GM18511 (cell line): ENCODE measurements around the gene VOPP1.
A peak's percentile ranks its signal among the peaks of the same experiment; 100 is the strongest.

ENCODE experiments used
- ATAC-seq: cut with Tn5 transposase; IDR thresholded peaks from one replicate; pipeline ENCODE4 v1.9.1; 2021; ENCODE audit warnings: mild to moderate bottlenecking, moderate library complexity; ENCODE audit not compliant: unreplicated experiment

VOPP1 gene

DNA sequence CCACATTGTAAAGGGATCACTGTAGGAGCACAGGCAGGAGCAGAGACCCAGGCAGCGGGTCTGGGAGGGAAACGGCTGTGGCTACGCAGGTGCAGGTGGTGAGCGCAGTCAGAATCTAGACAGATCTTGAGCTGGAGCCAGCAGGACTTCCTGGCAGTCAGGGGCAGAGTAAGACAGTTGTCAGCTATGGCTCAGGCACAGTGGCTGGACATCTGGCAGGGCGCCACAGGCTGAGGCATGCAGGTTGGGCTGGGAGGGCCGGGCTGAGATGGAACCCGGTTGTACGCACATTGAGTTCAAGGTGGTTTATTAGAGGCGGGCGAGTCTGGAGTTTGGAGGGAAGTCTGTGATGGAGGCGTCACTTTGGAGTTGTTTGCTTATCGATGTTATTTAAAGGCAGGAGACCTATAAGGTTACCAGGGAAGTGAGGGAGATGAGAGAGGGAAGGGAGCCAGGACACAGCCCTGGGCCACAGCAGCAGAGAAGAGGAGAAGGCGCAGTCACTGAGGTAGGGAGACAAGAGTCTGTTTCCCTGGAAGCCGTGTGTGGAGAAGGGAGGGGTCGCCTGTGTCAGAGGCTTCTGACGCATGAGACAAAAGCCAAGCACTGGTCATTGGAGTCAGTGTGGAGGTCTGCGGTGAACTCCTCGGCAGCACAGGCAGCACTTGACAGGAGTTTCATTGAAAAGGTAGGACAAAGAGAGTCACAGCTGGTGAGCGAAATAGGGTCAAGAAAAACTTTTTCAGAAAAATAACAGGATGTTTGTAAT, 133.4 kb downstream of the VOPP1 start:
- ATAC-seq, result no peak

DNA sequence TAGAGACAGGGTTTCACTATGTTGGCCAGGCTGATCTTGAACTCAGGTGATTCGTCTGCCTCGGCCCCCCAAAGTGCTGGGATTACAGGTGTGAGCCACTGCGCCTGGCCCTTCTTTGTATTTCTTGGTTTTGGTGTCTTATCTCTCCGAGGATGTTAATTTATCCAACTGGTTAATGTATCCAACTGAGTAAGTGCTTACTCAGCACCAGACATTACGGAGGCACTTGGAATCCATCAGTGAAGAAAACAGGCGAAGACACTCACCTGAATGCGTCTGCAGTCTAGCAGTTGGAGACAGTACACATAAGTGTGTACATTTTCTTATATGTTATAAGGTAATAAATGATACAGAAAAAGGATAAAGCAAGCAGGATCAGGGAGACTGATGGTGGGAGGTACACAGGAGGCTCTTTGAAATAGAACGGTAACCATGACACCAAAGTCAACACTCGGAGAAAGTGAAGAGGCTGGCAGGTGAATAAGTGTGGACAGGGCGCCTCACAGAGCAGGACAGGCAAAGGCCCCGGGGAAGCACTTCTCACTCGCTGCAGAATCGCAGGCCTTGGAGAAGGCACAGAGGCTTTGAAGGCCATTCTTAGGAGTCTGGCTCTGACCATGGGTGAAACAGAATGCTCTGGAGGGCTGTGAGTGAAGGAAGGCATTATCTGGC, 134.1 kb downstream of the VOPP1 start:
- ATAC-seq, result no peak

DNA sequence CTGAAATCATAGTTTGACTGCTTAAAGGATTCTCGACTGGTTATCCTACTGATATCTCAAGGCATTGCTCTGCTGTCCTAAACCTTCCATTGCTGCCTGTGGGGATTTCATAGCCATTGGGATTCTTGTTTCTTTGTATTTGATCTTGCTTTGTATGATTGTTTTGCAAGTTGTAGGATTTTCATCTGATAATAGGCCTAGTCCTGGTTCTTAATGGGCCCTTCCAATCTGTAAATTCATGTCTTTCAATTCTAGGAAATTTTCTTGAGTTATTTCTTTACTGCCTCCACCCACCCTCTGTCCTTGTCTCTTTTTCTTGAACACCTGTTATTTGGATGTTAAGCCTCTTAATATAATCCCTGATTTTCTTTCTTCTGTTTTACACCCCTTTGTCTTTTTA, 134.9 kb downstream of the VOPP1 start:
- no peak for ATAC-seq

DNA sequence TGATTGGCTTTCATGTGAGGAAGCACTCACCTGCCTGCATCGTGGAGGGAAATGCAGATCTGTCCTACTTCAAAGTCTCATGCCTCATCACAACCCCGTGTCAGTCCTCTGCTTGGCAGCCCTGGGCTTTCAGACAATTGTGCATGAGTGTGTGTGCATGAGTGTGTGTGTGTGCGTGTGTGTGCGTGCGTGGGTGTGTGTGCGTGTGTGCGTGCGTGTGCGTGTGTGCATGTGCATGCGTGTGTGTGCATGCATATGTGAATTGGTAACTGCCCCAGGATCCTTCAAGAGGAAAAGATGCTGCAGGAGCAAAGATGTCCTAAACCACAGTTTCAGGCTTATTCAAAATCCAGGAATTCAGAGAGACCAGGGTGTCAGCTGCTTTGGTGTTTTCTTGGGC, 135.8 kb downstream of the VOPP1 start:
- no peak for ATAC-seq

DNA sequence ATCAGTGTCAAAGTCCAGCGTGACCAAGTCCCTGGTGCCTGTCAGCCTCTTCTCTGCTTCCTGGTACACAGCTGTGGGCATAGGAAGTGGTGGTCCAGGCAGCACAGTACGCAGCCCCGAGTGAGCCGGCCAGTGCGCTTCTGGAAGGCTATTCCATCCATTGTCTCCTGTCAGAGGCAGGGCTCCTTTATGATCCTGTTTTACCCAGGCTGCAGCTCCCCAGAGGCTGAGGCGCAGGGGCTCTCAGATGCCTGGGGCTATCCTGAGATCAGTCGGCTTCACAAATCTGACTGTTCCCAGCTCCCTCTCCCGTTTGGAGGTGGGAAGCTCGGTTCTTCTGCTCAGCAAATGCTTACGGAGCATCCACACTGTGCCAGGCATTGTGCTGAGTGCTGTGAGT, 136.8 kb downstream of the VOPP1 start:
- ATAC-seq, result no peak

DNA sequence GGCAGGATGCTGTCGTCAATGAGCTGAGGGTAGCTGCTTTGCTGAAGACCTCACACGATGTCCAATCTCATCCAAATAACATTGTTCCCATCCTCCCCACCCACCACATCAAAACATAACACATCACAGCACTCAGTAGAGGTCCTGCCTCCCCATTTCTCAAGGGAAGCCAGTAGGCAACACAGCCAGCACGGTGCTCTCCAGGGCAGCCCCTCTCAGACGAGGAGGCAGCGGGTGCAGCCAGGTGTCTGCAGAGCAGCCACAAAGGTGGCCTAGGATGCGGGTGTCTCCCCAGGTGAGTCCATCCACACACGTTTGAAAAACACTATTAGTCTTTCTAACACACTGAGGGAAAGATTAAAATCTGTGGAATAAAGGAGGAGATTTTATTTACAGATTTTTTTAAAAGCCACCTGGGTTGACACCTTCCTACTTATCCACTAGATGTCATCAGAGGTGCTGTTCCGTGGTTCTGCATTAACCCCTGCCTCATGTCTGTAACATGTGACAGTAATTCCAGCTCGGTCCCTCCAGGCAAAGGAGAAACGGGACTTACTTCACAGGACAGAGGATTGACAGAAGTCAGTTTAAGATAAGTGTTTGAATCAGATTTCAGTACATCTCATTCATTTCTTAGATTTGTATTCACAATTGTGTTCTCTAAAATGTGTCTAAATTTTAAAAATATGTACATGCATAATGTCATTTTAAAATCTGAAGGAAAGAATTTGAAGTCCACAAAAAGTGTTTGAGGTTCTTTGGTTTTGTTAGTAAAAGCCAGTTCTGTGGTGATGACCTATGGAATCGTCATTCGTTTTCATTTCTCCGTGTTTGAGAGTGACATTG, 139.1 kb downstream of the VOPP1 start:
- ATAC-seq, result peak; percentile 81

DNA sequence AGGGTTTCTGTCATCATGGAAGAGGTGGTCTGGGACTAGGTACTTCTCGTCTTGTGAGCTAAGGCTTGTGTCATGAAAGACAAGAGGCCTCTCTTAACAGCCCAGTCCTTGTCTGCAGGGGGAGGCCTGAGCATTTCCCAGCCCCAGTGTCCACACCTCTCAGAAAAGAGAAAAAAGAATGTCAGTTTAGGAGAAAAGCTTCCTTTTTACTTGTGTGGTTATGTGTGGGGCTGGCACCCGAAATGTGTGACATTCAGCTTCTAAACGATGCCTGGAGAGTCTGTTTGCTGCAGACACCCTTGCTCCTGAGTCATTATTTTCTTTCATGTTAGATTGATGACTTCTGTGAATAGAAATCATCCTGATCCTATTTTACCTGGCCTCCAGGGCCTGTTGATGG, 139.8 kb downstream of the VOPP1 start:
- ATAC-seq, result no peak

DNA sequence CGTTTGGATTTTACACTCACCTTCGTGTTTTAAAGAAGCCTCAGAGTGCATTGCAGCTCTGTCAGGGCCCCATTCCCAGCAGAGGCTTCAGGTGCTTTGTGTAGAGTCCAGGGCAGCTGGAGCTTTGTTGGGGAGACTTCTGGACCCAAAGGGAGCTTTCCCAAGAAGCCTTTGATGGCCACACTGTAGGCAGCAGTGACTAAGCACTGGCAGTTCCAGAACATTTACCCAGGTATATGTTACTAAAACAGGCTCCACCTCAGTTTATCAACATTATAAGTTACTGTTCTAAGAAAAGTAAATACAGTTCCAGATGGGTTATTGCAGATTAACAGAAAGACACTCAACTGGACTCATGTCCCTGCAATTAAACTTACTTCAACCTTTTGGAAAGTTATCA, 140.4 kb downstream of the VOPP1 start:
- no peak for ATAC-seq

DNA sequence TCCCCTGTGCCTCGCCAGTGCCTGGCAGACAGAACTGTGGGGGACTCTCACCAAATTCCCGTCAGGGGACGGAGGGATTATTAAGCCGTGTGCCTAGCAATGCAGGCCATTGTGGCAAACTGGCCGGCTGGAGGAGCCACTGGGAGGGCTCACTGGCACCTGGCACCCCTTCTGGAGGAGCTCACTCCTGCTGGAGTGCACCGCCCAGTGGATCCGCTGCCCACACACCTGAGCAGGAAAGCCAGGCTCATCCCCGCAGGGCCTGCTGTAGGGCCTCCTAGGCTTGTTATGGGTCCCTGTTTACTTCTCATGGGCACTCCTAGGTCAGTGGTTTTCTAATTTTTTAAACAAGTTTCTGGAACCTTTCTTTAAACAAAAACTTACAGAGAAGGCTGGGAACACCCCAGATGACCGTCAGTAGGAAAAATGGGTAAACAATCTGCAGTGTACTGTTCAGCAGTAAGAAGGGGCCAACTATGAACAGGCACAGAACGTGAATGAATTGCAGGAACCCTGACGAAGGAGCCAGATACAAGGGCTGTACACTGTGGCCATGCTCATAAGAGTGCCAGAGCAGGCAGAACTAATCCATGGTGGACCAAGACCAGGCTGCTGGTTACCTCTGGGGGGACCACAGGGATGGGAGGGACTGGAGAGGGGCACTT, 142.3 kb downstream of the VOPP1 start:
- no peak for ATAC-seq

DNA sequence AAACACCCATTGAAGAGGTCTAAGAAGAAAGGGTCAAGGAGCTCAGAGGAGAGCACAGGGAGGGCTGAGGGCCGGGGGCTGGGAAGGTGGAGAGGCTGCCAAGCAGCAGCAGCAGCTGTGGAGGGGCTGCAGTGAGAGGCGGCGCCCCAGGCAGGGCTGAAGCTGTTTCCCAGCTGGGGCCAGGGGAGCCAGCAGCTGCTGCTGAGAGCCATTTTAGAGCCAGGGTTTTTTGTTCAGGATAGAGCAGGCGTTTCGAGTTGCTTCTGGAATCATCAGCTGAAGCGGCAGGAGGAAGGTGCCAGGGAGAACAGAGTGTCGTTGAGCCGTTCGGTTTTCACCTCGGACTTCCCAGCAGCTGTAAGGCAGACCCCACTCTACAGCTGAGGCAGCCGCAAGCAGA, 144.5 kb downstream of the VOPP1 start:
- ATAC-seq, result no peak

DNA sequence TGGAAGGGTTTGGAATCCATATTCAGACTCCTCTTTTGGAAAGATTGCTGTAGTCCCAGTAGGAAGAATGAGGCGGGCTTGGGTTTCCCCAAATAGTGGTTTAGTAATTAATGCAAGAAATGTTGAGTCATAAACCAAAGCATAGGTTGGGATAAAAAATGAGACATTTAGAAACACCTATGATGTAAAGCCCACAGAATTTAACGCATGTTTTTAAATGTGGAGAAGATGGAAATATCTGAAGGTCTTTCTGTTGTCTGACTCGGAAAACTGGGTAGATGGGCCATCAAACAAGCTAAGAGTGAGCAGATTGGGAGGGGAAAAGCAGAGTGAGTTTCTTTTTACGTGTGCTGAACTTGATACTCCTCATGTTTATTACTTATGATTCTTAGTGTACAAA, 145.0 kb downstream of the VOPP1 start:
- no peak for ATAC-seq

DNA sequence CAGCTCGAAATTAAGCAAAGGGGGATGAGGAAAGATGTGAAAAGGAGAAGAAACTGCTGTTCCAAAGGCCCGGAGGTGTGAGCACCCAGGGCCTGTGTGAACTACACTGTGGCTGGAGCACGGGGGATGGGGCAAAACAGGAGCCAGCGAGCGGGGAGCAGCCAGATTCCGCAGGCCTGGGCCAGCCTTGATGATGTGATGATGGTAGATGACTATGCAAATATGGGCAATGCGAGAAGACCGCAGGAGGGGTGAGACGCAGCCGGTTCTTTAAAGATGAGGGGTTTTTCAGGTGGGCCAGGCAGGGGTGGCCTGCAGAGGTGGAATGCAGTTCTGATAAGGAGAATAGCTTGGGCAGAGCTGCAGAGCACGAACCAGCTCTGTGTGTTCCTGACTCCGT, 145.6 kb downstream of the VOPP1 start:
- ATAC-seq, result no peak

DNA sequence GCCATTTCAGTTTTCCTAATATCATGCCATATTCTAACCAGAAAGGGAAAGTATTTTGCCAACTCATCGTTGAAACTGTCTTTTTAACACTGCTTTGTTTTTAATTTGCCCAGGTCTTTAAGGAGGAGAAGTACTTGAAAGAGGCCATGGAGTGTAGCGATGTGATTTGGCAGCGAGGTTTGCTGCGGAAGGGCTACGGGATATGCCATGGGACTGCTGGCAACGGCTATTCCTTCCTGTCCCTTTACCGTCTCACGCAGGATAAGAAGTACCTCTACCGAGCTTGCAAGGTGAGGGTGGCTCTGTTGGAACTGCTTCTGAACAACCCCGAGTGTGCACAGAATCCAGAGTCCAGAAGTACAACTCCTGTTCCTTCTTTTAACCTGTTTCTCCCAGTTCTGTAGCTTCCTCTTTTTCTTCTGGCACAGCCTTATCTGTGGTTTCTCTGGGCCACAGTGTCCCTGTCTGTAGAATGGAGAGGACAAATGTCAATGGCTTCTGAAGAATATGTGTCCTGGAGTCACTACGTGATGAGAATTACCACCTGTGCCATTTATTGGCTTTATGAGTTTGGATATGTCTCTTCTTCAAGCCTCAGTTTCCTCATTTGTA, 147.1 kb downstream of the VOPP1 start:
- ATAC-seq, result no peak

DNA sequence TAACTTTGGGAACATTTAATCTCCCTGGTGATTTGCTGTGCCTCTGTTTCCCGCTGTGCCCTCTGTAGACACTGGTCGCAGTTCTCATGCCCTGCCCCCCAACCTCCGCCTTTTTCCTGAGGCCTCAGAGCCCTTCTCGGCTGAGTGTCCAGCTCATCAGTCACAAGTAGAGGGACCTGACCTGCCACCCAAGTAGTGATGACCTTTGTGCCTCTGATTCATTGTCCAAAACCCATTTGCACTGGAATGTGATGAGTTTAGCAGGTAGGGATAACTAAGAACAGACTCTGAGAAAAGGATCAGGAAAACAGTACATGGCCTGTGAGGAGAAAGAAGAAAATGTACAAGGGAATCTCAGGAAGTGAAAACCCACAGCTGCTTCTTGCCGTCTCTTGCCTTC, 148.4 kb downstream of the VOPP1 start:
- ATAC-seq, result no peak

DNA sequence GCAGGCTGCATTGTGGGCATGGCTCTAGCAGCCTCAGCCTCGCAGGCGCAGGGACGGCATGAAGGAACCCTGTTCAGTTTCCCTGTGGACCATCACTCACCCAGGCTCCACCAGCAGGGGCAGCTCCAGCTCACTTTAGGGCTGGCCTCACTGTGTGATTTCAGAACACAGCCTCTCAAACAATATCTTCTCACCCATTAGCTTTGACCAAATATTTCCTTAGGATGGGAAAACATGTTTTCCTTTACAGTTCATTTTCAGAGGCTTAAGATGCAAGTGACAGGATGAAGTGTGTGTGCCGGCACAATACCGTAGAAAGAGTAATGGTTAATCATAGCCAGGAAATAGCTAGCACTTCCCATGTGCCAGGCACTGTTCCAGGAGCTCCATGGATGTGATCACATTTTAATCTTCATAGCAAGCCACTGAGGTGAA, 149.0 kb downstream of the VOPP1 start:
- no peak for ATAC-seq
